Fibroblast of mammary gland (primary cell): ENCODE measurements around the gene GFER.

Source experiments
- DNase-seq: peaks from one replicate; pipeline ENCODE4 v3.0.0-alpha.2; 2010; ENCODE audit warnings: low read depth
- H3K4me3 ChIP-seq: 2 replicates; pipeline ENCODE4 v1.5.1; 2011; ENCODE audit warnings: low read depth, mild to moderate bottlenecking, low read length, moderate library complexity; ENCODE audit not compliant: control insufficient read depth
- TF ChIP-seq, protein P1 (sequence below): conservative IDR thresholded peaks from 2 replicates; pipeline ENCODE4 v1.5.1; 2011; ENCODE audit warnings: low read depth, low read length, inconsistent platforms; ENCODE audit not compliant: control insufficient read depth, insufficient read depth

GFER gene

DNA sequence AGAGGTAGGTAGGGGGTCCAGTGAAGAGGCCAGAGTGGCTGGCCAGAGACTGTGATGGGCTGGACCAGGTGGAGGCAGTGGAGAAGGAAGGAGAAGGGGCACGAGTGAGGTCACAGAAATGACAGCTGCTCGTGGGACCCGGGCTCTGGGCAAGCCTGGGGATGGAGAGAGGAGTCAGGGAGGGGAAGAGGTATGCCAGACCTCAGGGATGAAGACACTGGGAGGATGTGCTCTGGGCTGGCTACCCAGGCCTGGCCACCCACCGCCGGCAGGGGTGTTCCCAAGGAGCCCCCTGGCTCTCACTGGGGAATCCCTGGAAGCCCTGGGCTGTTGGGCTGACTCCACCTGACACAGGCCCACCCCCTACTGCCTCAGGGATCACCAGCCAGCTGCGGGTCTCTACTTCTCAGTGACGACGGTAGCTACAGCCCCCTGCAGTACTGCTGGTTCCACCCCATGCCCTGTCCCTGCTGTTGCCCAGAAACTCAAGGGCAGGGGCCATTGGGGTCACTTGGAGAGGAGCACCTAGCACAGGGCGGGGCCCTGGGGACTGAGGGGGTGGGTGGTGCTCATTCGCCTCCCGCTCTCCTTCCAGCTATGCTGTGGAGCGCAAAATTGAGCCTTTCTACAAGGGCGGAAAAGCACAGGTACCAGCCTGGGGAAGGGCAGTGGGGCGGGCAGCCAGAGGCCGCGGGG lies 10.4 kb upstream of the GFER start:
- TF ChIP-seq, protein P1, sequence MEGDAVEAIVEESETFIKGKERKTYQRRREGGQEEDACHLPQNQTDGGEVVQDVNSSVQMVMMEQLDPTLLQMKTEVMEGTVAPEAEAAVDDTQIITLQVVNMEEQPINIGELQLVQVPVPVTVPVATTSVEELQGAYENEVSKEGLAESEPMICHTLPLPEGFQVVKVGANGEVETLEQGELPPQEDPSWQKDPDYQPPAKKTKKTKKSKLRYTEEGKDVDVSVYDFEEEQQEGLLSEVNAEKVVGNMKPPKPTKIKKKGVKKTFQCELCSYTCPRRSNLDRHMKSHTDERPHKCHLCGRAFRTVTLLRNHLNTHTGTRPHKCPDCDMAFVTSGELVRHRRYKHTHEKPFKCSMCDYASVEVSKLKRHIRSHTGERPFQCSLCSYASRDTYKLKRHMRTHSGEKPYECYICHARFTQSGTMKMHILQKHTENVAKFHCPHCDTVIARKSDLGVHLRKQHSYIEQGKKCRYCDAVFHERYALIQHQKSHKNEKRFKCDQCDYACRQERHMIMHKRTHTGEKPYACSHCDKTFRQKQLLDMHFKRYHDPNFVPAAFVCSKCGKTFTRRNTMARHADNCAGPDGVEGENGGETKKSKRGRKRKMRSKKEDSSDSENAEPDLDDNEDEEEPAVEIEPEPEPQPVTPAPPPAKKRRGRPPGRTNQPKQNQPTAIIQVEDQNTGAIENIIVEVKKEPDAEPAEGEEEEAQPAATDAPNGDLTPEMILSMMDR = no peak
- H3K4me3 ChIP-seq = no peak overlapping the region
- DNase-seq = no peak

DNA sequence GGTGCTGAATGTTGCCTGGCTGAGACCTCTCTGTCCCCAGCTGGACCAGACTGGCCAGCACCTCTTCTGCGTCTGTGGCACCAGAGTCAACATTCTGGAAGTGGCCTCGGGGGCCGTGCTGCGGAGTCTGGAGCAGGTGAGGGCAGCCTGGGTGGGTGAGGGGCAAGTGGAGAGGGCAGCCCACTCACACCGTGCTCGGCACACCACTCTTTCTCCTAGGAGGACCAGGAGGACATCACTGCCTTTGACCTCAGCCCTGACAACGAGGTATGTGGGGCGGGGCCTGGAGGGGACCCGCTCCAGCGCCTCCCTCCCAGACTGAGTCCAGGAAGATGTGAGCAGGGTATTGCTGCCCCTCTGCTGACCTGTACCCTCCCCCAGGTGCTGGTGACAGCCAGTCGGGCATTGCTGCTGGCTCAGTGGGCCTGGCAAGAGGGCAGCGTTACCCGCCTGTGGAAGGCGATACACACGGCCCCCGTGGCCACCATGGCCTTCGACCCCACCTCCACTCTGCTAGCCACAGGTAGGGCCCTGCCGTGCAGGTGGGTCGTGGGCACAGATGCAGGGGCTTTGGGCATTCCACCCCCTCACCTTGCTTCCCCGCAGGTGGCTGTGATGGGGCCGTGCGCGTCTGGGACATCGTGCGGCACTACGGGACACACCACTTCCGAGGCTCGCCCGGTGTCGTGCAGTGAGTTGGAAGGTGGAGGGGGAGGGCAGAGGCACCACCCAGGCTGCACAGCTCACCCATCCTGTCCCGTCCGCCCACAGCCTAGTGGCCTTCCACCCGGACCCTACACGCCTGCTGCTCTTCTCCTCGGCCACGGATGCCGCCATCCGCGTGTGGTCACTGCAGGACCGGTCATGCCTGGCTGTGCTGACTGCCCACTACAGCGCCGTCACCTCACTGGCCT lies 9.6 kb upstream of the GFER start:
- no peak for DNase-seq
- TF ChIP-seq, protein P1 = no peak
- no peak overlapping the region for H3K4me3 ChIP-seq

DNA sequence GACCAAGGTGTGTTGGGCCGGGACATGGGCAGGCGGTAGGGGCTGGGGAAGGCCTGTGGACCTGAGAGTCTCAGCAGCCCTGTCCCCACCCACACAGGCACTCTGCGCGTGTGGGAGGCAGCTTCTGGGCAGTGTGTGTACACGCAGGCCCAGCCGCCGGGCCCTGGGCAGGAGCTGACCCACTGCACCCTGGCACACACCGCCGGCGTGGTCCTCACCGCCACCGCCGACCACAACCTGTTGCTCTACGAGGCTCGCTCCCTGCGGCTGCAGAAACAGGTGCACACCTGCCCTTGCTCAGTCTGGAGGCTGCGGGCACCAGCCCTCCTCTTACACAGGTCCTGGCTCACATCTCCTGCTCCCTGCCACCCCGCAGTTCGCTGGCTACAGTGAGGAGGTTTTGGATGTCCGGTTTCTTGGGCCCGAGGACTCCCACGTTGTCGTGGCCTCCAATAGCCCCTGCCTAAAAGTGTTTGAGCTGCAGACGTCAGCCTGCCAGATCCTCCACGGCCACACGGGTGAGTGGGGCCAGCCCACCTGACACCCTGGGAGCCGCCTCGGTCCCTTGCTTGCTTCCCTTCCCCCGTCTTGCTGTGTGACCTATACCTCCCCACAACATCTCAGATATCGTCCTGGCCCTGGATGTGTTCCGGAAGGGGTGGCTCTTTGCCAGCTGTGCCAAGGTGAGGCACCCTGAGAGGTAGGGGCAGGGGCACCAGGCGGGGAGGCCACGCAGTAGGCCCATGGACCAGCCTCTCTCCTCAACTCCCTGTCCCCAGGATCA lies 8.4 kb upstream of the GFER start:
- TF ChIP-seq, protein P1 = no peak
- DNase-seq = no peak

DNA sequence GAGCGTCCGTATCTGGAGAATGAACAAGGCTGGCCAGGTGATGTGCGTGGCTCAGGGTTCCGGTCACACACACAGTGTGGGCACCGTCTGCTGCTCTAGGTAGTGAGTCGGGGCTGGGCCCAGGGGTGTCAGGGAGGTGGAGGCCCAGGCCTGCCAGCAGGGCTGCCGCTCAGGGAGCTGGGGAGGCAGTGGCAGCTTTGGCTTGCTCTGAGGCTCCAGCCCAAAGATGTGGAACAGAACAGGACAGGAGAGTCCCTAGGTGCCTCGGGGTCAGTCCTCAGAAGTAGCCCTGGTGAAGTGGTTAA lies 7.8 kb upstream of the GFER start:
- no peak for DNase-seq
- TF ChIP-seq, protein P1 = no peak
- H3K4me3 ChIP-seq = no peak overlapping the region

More for the DNA sequence above, 8.4 kb upstream of the GFER start:
- no peak overlapping the region for H3K4me3 ChIP-seq

DNA sequence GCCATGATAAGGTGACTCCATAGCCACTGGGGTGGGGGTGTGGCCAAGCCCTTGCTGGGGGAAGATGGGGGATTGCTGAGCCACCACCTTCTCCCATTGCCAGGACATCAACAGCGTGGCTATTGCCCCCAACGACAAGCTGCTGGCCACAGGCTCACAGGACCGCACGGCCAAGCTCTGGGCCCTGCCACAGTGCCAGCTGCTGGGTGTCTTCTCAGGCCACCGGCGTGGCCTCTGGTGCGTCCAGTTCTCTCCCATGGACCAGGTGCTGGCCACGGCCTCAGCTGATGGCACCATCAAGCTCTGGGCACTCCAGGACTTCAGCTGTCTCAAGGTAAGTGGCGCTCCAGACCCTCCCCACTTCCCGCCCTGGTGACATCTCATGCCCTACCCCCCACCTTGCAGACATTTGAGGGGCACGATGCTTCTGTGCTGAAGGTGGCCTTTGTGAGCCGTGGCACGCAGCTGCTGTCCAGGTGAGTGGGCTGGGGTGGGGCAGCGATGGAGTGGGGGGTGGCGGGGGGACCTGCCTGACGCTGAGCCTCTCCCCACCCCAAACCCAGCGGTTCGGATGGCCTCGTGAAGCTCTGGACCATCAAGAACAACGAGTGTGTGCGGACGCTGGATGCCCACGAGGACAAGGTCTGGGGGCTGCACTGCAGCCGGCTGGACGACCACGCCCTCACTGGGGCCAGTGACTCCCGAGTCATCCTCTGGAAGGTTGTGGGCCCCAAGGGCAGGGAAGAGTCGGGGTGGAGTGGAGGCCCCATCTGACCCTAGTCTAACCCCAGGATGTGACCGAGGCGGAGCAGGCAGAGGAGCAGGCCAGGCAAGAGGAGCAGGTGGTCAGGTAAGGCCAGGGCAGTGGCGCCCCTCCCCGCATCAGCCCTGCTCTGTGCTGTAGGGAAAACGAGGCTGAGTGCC lies 6.8 kb upstream of the GFER start:
- TF ChIP-seq, protein P1 = no peak
- no peak for DNase-seq
- H3K4me3 ChIP-seq = no peak overlapping the region

DNA sequence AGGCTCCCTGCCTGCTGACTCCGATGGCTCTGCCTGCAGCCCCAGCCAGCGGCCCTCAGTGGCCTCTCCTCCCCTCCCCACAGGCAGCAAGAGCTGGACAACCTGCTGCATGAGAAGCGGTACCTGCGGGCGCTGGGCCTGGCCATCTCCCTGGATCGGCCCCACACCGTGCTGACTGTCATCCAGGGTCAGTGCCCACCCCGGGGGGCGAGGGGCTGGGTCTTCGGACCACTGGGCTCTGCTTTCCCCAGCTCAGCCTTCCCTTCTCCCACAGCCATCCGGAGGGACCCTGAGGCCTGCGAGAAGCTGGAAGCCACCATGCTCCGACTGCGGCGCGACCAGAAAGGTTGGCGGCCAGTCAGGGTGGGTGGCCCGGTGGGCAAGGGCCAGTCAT lies 6.1 kb upstream of the GFER start:
- TF ChIP-seq, protein P1 = no peak
- H3K4me3 ChIP-seq = no peak overlapping the region
- DNase-seq = no peak
